ENCODE measurements around the gene VASP.

DNA sequence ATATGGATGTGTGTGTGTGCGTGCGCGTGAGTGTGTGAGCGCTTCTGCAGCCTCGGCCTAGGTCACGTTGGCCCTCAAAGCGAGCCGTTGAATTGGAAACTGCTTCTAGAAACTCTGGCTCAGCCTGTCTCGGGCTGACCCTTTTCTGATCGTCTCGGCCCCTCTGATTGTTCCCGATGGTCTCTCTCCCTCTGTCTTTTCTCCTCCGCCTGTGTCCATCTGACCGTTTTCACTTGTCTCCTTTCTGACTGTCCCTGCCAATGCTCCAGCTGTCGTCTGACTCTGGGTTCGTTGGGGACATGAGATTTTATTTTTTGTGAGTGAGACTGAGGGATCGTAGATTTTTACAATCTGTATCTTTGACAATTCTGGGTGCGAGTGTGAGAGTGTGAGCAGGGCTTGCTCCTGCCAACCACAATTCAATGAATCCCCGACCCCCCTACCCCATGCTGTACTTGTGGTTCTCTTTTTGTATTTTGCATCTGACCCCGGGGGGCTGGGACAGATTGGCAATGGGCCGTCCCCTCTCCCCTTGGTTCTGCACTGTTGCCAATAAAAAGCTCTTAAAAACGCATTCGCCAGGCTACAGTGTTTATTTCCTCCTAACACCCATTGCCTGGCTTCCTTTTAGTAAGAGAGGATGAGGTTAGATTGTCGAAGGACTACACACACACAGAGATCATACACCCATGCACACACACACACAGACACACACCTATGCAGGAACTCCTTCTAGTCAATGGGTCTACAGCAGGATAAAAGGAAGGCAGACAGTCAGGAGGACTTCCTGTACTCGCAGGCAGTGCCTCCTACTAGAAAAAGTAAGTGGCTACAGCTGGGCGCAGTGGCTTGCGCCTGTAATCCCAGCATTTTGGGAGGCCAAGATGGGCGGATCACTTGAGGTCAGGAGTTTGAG lies 32.4 kb upstream of the VASP start:
- TF ChIP-seq, protein P1, sequence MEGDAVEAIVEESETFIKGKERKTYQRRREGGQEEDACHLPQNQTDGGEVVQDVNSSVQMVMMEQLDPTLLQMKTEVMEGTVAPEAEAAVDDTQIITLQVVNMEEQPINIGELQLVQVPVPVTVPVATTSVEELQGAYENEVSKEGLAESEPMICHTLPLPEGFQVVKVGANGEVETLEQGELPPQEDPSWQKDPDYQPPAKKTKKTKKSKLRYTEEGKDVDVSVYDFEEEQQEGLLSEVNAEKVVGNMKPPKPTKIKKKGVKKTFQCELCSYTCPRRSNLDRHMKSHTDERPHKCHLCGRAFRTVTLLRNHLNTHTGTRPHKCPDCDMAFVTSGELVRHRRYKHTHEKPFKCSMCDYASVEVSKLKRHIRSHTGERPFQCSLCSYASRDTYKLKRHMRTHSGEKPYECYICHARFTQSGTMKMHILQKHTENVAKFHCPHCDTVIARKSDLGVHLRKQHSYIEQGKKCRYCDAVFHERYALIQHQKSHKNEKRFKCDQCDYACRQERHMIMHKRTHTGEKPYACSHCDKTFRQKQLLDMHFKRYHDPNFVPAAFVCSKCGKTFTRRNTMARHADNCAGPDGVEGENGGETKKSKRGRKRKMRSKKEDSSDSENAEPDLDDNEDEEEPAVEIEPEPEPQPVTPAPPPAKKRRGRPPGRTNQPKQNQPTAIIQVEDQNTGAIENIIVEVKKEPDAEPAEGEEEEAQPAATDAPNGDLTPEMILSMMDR (IDR thresholded peaks at IDR 0.05) = no peak
- TF ChIP-seq POLR2A (IDR thresholded peaks at IDR 0.05) = no peak

All from right lobe of liver (tissue), 4 donors.